K562 (cell line): ENCODE measurements around the gene UGT1A3.

Source experiments
- ASH1L ChIP-seq: fragments of 450-650 bp; IDR thresholded peaks from 2 replicates; pipeline ENCODE4 v1.6.1; 2018; ENCODE audit warnings: borderline replicate concordance, mild to moderate bottlenecking, low read depth; ENCODE audit not compliant: partially characterized antibody
- ATF6 ChIP-seq: sonication (generic); formaldehyde crosslinking; IDR thresholded peaks from 2 replicates; pipeline ENCODE4 v1.4.0; 2020; ENCODE audit warnings: mild to moderate bottlenecking, missing genetic modification reagents
- CCAR2 ChIP-seq: fragments of 200-400 bp; formaldehyde crosslinking; IDR thresholded peaks from 2 replicates; pipeline ENCODE4 v1.6.1; 2017; ENCODE audit warnings: mild to moderate bottlenecking, low read depth, low read length
- CEBPB ChIP-seq: fragments of 450-650 bp; IDR thresholded peaks from 2 replicates; pipeline ENCODE4 v1.6.1; 2016; ENCODE audit warnings: missing genetic modification characterization, missing compliant biosample characterization
- POLR2A ChIP-seq: fragments of 450-650 bp; conservative IDR thresholded peaks from 2 replicates; pipeline ENCODE4 v1.6.1; 2016
- POU5F1 ChIP-seq: fragments of 150-350 bp; IDR thresholded peaks from 2 replicates; pipeline ENCODE4 v1.6.1; 2014; ENCODE audit warnings: borderline replicate concordance, low read length, low read depth, mild to moderate bottlenecking; ENCODE audit not compliant: partially characterized antibody
- SIRT6 ChIP-seq: IDR thresholded peaks from one replicate; pipeline ENCODE4 v1.6.1; 2012; ENCODE audit warnings: low read depth, mild to moderate bottlenecking, control low read depth, inconsistent platforms, low read length, moderate library complexity
- TEAD1 ChIP-seq, 2 experiments: fragments of 450-650 bp in 1 of 2; sonication (generic) in 1 of 2; formaldehyde crosslinking; IDR thresholded peaks; 2 replicates each; pipeline versions ENCODE4 v1.4.0 to v1.8.0; 2020 to 2022; ENCODE audit warnings: mild to moderate bottlenecking in 2 of 2, missing genetic modification reagents in 1 of 2
- YY1 ChIP-seq, 3 experiments: IDR thresholded peaks; 2 replicates each; pipeline ENCODE4 v1.6.1; 2011; ENCODE audit warnings: low read length in 2 of 3, mild to moderate bottlenecking in 2 of 3, moderate library complexity in 2 of 3, borderline replicate concordance in 1 of 3, control low read depth in 1 of 3, low read depth in 1 of 3; ENCODE audit not compliant: insufficient read depth in 3 of 3, insufficient replicate concordance in 2 of 3, control insufficient read depth in 1 of 3, insufficient read length in 1 of 3; ENCODE audit errors: extremely low read depth in 1 of 3
- ZFX ChIP-seq: sonication (generic); formaldehyde crosslinking; IDR thresholded peaks from 2 replicates; pipeline ENCODE4 v1.8.0; 2022; ENCODE audit warnings: mild to moderate bottlenecking, missing genetic modification reagents, moderate library complexity
- ZNF140 ChIP-seq: fragments of 250-450 bp; sonication (Bioruptor Pico); IDR thresholded peaks from 2 replicates; pipeline ENCODE4 v1.8.0; 2021; ENCODE audit warnings: moderate library complexity, mild to moderate bottlenecking, inconsistent platforms

DNA sequence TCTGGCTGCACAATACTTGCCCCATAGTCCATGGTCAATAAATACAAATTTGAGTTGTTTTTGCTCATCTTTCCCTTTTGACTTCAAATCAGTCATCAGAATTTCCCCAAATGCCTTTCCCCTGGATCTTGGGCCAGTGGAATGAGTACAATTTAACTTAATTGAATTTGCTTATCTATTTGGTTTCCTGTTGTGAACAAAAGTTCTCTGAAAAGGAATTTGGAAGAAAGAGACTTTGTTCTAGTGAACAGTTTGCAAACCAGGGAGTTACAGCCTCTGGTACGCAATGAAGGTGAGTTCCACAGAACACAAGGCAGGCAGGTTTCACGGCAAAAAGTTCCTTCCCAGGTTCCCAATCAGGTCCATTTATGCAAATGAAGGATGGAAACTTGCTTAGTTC is 30.0 kb downstream of the UGT1A3 start:
- TF ChIP-seq CEBPB (tag) (no peak), ZFX (CRISPR knock-in tag) (no peak), ASH1L (no peak), TEAD1 (CRISPR knock-in tag; IDR thresholded peaks at IDR 0.05) (no peak), CCAR2 (no peak), ATF6 (CRISPR knock-in tag) (no peak), YY1 (IDR thresholded peaks at IDR 0.05; ENCODE audit: borderline replicate concordance in 1 of 3, control insufficient read depth in 1 of 3, extremely low read depth in 1 of 3, insufficient read depth in 3 of 3, insufficient read length in 1 of 3, insufficient replicate concordance in 2 of 3, low read depth in 1 of 3, low read length in 2 of 3) (no peak), SIRT6 (no peak), ZNF140 (CRISPR knock-in tag) (no peak), POU5F1 (no peak), POLR2A (no peak)
